ENCODE data around the gene TMEM63A. TPM values are rescaled to one million over a fixed set of nuclear protein-coding genes. Genes with fewer than 3 reads are reported as not detected.

Gene TMEM63A
- polyA plus RNA-seq, 3 donors = 3.0 to 48.0 (median 5.8) TPM

- H3K4me3 Mint-ChIP-seq = no peak overlapping the region
- Histone ChIP-seq H3K4me2 (replicated peaks; ENCODE audit: extremely low read depth, low read length, poor library complexity, severe bottlenecking) (no peak overlapping the region), H4K20me1 (ENCODE audit: insufficient read depth, low read length) (no peaks in the 10 kb centered on the region), H3K9me3 (replicated peaks in 1 of 2; ENCODE audit: control insufficient read depth in 1 of 2, insufficient read depth in 1 of 2, low read length in 2 of 2) (no peaks in the 10 kb centered on the region), H2AFZ (ENCODE audit: insufficient read depth, low read depth, low read length, poor library complexity, severe bottlenecking) (no peak overlapping the region), H3K36me3 (replicated peaks in 1 of 2; ENCODE audit: control insufficient read depth in 1 of 2, insufficient read depth in 2 of 2, low read length in 2 of 2) (no peaks in the 10 kb centered on the region), H3K27ac (ENCODE audit: low read depth in 1 of 2, low read length in 2 of 2) (no peak overlapping the region), H3K79me2 (ENCODE audit: insufficient read depth, low read length) (no peaks in the 10 kb centered on the region), H3K27me3 (ENCODE audit: control insufficient read depth in 2 of 2, insufficient read depth in 2 of 2, low read length in 2 of 2) (peaks cover 0 to 5% of the 10 kb centered on the region in 2 donors), H3K9ac (ENCODE audit: insufficient read depth, low read length, poor library complexity, severe bottlenecking) (no peak overlapping the region), H3K4me1 (ENCODE audit: control insufficient read depth in 1 of 2, insufficient read depth in 2 of 2, low read length in 2 of 2) (peaks cover 0 to 6% of the 10 kb centered on the region in 2 donors), H3K4me3 (replicated peaks in 1 of 3; ENCODE audit: low read depth in 2 of 3, low read length in 3 of 3) (no peak overlapping the region)
- DNase-seq = no peak
- no peak overlapping the region for H3K27ac Mint-ChIP-seq
- peaks cover 9 to 14% (median 13%) of the 10 kb centered on the region in 3 donors for H3K27me3 Mint-ChIP-seq (ENCODE audit: low read depth in 3 of 3)
- H3K9me3 Mint-ChIP-seq = no peaks in the 10 kb centered on the region
- peaks cover 6% of the 10 kb centered on the region for H3K4me1 Mint-ChIP-seq
- intact Hi-C loops (cut with micrococcal nuclease) = no loop called here
- TF ChIP-seq CTCF (IDR thresholded peaks at IDR 0.05) = no peak
- 97% methylated on average over 5 of the region's 5 CpGs for WGBS (ENCODE audit: insufficient coverage)
- H3K36me3 Mint-ChIP-seq = no peaks in the 10 kb centered on the region
Observed at GRCh38 chr1:225889743-225890142, 7.6 kb upstream of the TMEM63A start.

GRCh38 chr1:225888898-225889601 lies 6.9 kb upstream of the TMEM63A start, which contains the start of gene LEFTY1:
Gene LEFTY1 (minus strand): TSS chr1:225889146. CDS start chr1:225889066, 80 bp downstream.
- H3K9me3 Mint-ChIP-seq = no peaks in the 10 kb centered on the region
- intact Hi-C loops (cut with micrococcal nuclease) = no loop called here
- no peak for TF ChIP-seq CTCF (IDR thresholded peaks at IDR 0.05)

More at GRCh38 chr1:225888898-225889601, 6.9 kb upstream of the TMEM63A start, which contains the start of gene LEFTY1:
- no peak within 1 kb of the TSS for H2AFZ ChIP-seq (ENCODE audit: insufficient read depth, low read depth, low read length, poor library complexity, severe bottlenecking)
- Mint-ChIP-seq H3K27me3 (ENCODE audit: low read depth in 3 of 3) (peaks cover 9 to 14% (median 10%) of the 10 kb centered on the region in 3 donors), H3K4me3 (no peak within 1 kb of the TSS), H3K36me3 (no peaks in the 10 kb centered on the region), H3K27ac (no peak within 1 kb of the TSS), H3K4me1 (peaks cover 6% of the 10 kb centered on the region)
- peaks cover 0 to 6% of the 10 kb centered on the region in 2 donors for H3K4me1 ChIP-seq (ENCODE audit: control insufficient read depth in 1 of 2, insufficient read depth in 2 of 2, low read length in 2 of 2)
- no peak within 1 kb of the TSS for H3K4me2 ChIP-seq (replicated peaks; ENCODE audit: extremely low read depth, low read length, poor library complexity, severe bottlenecking)
- no peaks in the 10 kb centered on the region for H3K36me3 ChIP-seq (replicated peaks in 1 of 2; ENCODE audit: control insufficient read depth in 1 of 2, insufficient read depth in 2 of 2, low read length in 2 of 2)
- peaks cover 0 to 5% of the 10 kb centered on the region in 2 donors for H3K27me3 ChIP-seq (ENCODE audit: control insufficient read depth in 2 of 2, insufficient read depth in 2 of 2, low read length in 2 of 2)
- no peak within 1 kb of the TSS for H3K27ac ChIP-seq (ENCODE audit: low read depth in 1 of 2, low read length in 2 of 2)
- no peak for DNase-seq
- H3K4me3 ChIP-seq (replicated peaks in 1 of 3; ENCODE audit: low read depth in 2 of 3, low read length in 3 of 3) = no peak within 1 kb of the TSS
- no peaks in the 10 kb centered on the region for H3K79me2 ChIP-seq (ENCODE audit: insufficient read depth, low read length)
- WGBS (ENCODE audit: insufficient coverage) = 90% methylated on average over 10 of the region's 11 CpGs
- no peak within 1 kb of the TSS for H3K9ac ChIP-seq (ENCODE audit: insufficient read depth, low read length, poor library complexity, severe bottlenecking)
- no peaks in the 10 kb centered on the region for H4K20me1 ChIP-seq (ENCODE audit: insufficient read depth, low read length)
- no peaks in the 10 kb centered on the region for H3K9me3 ChIP-seq (replicated peaks in 1 of 2; ENCODE audit: control insufficient read depth in 1 of 2, insufficient read depth in 1 of 2, low read length in 2 of 2)

Measured in CD14-positive monocyte (primary cell).